SK-N-SH (cell line): Measurements from ENCODE around the gene ZDHHC19.

Experiments used
- EP300 ChIP-seq, 2 experiments: IDR thresholded peaks; 2 replicates each; pipeline versions ENCODE4 v1.4.0 to v1.6.1; 2012; ENCODE audit warnings: borderline replicate concordance in 1 of 2, low read depth in 1 of 2, low read length in 1 of 2
- FOXM1 ChIP-seq: IDR thresholded peaks from 2 replicates; pipeline ENCODE4 v1.4.0; 2012; ENCODE audit warnings: low read depth, mild to moderate bottlenecking
- JUND ChIP-seq: IDR thresholded peaks from 2 replicates; pipeline ENCODE4 v1.4.0; 2012
- MXI1 ChIP-seq: IDR thresholded peaks from 2 replicates; pipeline ENCODE4 v1.6.1; 2012; ENCODE audit warnings: mild to moderate bottlenecking, low read depth, low read length, improper control_type of control experiment
- POLR2AphosphoS5 ChIP-seq: IDR thresholded peaks from 2 replicates; pipeline ENCODE4 v1.6.1; 2012; ENCODE audit warnings: low read depth, low read length
- RAD21 ChIP-seq: IDR thresholded peaks from 2 replicates; pipeline ENCODE4 v1.6.1; 2012; ENCODE audit warnings: mild to moderate bottlenecking, low read length
- REST ChIP-seq: IDR thresholded peaks from 2 replicates; pipeline ENCODE4 v1.6.1; 2012; ENCODE audit warnings: mild to moderate bottlenecking, low read depth, low read length, moderate library complexity
- RFX5 ChIP-seq: IDR thresholded peaks from 2 replicates; pipeline ENCODE4 v1.6.1; 2012; ENCODE audit warnings: mild to moderate bottlenecking, improper control_type of control experiment, low read length
- TAF1 ChIP-seq: IDR thresholded peaks from 2 replicates; pipeline ENCODE4 v1.6.1; 2012; ENCODE audit warnings: low read depth, mild to moderate bottlenecking, low read length, moderate library complexity, borderline replicate concordance
- TEAD4 ChIP-seq: IDR thresholded peaks from 2 replicates; pipeline ENCODE4 v1.4.0; 2012; ENCODE audit warnings: mild to moderate bottlenecking, borderline replicate concordance; ENCODE audit not compliant: insufficient read depth
- YY1 ChIP-seq: IDR thresholded peaks from 2 replicates; pipeline ENCODE4 v1.4.0; 2012; ENCODE audit warnings: low read depth, mild to moderate bottlenecking
- TF ChIP-seq, protein P1 (sequence below): fragments of 200-600 bp; sonication (generic); IDR thresholded peaks from 2 replicates; pipeline ENCODE4 v1.6.1; 2017; ENCODE audit warnings: antibody characterized with exemption, mild to moderate bottlenecking, moderate library complexity
- TF ChIP-seq, protein P2 (sequence below): fragments of 150-350 bp; IDR thresholded peaks from 2 replicates; pipeline ENCODE4 v1.6.1; 2016; ENCODE audit warnings: mild to moderate bottlenecking, low read depth, low read length
- TF ChIP-seq, protein P3 (sequence below): IDR thresholded peaks from 2 replicates; pipeline ENCODE4 v1.4.0; 2012; ENCODE audit warnings: low read depth

- TF ChIP-seq, protein P1, sequence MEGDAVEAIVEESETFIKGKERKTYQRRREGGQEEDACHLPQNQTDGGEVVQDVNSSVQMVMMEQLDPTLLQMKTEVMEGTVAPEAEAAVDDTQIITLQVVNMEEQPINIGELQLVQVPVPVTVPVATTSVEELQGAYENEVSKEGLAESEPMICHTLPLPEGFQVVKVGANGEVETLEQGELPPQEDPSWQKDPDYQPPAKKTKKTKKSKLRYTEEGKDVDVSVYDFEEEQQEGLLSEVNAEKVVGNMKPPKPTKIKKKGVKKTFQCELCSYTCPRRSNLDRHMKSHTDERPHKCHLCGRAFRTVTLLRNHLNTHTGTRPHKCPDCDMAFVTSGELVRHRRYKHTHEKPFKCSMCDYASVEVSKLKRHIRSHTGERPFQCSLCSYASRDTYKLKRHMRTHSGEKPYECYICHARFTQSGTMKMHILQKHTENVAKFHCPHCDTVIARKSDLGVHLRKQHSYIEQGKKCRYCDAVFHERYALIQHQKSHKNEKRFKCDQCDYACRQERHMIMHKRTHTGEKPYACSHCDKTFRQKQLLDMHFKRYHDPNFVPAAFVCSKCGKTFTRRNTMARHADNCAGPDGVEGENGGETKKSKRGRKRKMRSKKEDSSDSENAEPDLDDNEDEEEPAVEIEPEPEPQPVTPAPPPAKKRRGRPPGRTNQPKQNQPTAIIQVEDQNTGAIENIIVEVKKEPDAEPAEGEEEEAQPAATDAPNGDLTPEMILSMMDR, result no peak
- TF ChIP-seq MXI1, result no peak
- TF ChIP-seq REST, result no peak
- TF ChIP-seq FOXM1, result no peak
- no peak for TF ChIP-seq POLR2AphosphoS5
- no peak for TF ChIP-seq TEAD4
- no peak for TF ChIP-seq EP300 (IDR thresholded peaks at IDR 0.05; ENCODE audit: borderline replicate concordance in 1 of 2, low read depth in 1 of 2, low read length in 1 of 2)
- TF ChIP-seq, protein P2, sequence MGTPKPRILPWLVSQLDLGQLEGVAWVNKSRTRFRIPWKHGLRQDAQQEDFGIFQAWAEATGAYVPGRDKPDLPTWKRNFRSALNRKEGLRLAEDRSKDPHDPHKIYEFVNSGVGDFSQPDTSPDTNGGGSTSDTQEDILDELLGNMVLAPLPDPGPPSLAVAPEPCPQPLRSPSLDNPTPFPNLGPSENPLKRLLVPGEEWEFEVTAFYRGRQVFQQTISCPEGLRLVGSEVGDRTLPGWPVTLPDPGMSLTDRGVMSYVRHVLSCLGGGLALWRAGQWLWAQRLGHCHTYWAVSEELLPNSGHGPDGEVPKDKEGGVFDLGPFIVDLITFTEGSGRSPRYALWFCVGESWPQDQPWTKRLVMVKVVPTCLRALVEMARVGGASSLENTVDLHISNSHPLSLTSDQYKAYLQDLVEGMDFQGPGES, result no peak
- no peak for TF ChIP-seq YY1
- no peak for TF ChIP-seq JUND
- TF ChIP-seq RAD21, result no peak
- TF ChIP-seq, protein P3, sequence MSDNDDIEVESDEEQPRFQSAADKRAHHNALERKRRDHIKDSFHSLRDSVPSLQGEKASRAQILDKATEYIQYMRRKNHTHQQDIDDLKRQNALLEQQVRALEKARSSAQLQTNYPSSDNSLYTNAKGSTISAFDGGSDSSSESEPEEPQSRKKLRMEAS, result no peak
- no peak for TF ChIP-seq RFX5
- no peak for TF ChIP-seq TAF1
Observed at GRCh38 chr3:196240424-196240823, 29.2 kb upstream of the ZDHHC19 start.
